Activated naive CD4-positive, alpha-beta T cell (primary cell): Measurements from ENCODE around the gene SHISA7.

Experiments used
- DNase-seq, 4 experiments: peaks; one replicate each; lab custom pipeline; 2025; lab: John Stamatoyannopoulos, UW

SHISA7 gene

GRCh38 chr19:55387736-55388497, 55.2 kb downstream of the SHISA7 start:
- no peak for DNase-seq

- no peak for DNase-seq
Observed at GRCh38 chr19:55386493-55386971, 56.6 kb downstream of the SHISA7 start.

- DNase-seq = peak; percentile 88 to 97 (median 96)
Observed at GRCh38 chr19:55385724-55386492, 57.2 kb downstream of the SHISA7 start, which contains the start of gene RPL28. RPL28 (plus strand) TSS chr19:55385932; CDS start chr19:55386358, 426 bp downstream.

GRCh38 chr19:55384920-55385723, 58.0 kb downstream of the SHISA7 start:
- peak; percentile 82 to 96 (median 88) for DNase-seq

GRCh38 chr19:55384131-55384919, 58.8 kb downstream of the SHISA7 start, which contains the start of gene TMEM238:
TMEM238 (minus strand) TSS chr19:55384292; CDS start chr19:55384259, 33 bp downstream.
- DNase-seq = peak in 1 of 4 experiments; percentile 35

- DNase-seq = peak in 1 of 4 experiments; percentile 35
Observed at GRCh38 chr19:55383279-55384130, 59.6 kb downstream of the SHISA7 start.

GRCh38 chr19:55382522-55383054, 60.5 kb downstream of the SHISA7 start:
- no peak for DNase-seq

GRCh38 chr19:55382013-55382412, 61.1 kb downstream of the SHISA7 start:
- no peak for DNase-seq

GRCh38 chr19:55379174-55379573, 63.9 kb downstream of the SHISA7 start:
- DNase-seq = no peak
